Adrenal gland (tissue), 12 donors: ENCODE measurements around the gene ZNF658. TPM values are rescaled to one million over a fixed set of nuclear protein-coding genes. Genes with fewer than 3 reads are reported as not detected.
"Not testable (repeated sequence)": the region's sequence is repeated elsewhere in the genome, so short reads cannot be mapped to it uniquely, and the experiment has no call there.

Experiments
- DNase-seq, 7 donors: peaks; one replicate each; pipeline ENCODE4 v3.0.0-alpha.2; 2019 to 2020
- H3K27ac ChIP-seq, 5 donors: fragments of 200-600 bp; sonication (generic) in 4 of 5; 1 replicate in 3 of 5; 2 replicates in 2 of 5; pipeline versions ENCODE4 v1.5.1 to v1.8.0; 2016 to 2020; ENCODE audit warnings: mild to moderate bottlenecking in 1 of 5
- H3K27me3 ChIP-seq: fragments of 200-600 bp; 2 replicates; pipeline ENCODE4 v1.8.0; 2021
- H3K36me3 ChIP-seq, 2 donors: fragments of 200-600 bp; replicated peaks in 1 of 2; 1 replicate in 1 of 2; 2 replicates in 1 of 2; pipeline versions ENCODE4 v1.5.1 to v1.8.0; 2018 to 2022
- H3K4me1 ChIP-seq, 2 donors: fragments of 200-600 bp; replicated peaks in 1 of 2; 1 replicate in 1 of 2; 2 replicates in 1 of 2; pipeline versions ENCODE4 v1.5.1 to v1.8.0; 2018 to 2021
- H3K4me3 ChIP-seq, 4 donors: fragments of 200-600 bp; sonication (generic) in 3 of 4; one replicate each; pipeline ENCODE4 v1.5.1; 2016 to 2018
- H3K9me3 ChIP-seq, 3 donors: fragments of 200-600 bp; sonication (generic) in 1 of 3; replicated peaks in 1 of 3; 1 replicate in 2 of 3; 2 replicates in 1 of 3; pipeline versions ENCODE4 v1.5.1 to v1.8.0; 2016 to 2021
- WGBS, 4 donors: extraction: QIAGEN DNeasy Blood & Tissue Kit in 2 of 4; methylation state at CpG; one replicate each; pipeline versions ENCODE4 v1.1.5 to v1.1.7; 2013 to 2017; 5-methylcytosine and 5-hydroxymethylcytosine counted together
- intact Hi-C, 2 donors: fragments of 100-400 bp; cut with DNase I; formaldehyde crosslinking; loops; one replicate each; pipeline versions ENCODE4 v1.14.1 to v1.15.0; 2022 to 2023
- polyA plus RNA-seq, 3 donors: library from polyadenylated mRNA; stranded (reverse); fragments of 200-250 nt in 2 of 3; fragments of 350-450 nt in 1 of 3; fragmentation: Illumina TruSeq in 1 of 3; extraction: RNeasy Lipid Tissue Mini Kit (QIAGEN cat#74804) in 1 of 3; gene quantifications; one replicate each; pipeline ENCODE4 v1.2.3, GENCODE V29; 2013 to 2014
- small RNA-seq, 2 donors: library from RNA; depleted of rRNA; stranded (forward); fragments of <200 nt; gene quantifications; one replicate each; pipeline ENCODE3, GENCODE V24; 2016
- total RNA-seq, 9 donors: library from RNA; depleted of rRNA in 4 of 9; stranded (reverse); fragments of >200 nt in 4 of 9; fragments of 120-200 nt in 1 of 9; fragmentation: NEBNext Ultra II Directional in 1 of 9; extraction: Animal tissue kit (Norgen Biotek cat#: 25700) in 1 of 9; gene quantifications; one replicate each; pipeline versions ENCODE4 v1.1.0 to v1.2.4, GENCODE V29; 2013 to 2023
- donor health status: healthy with polysubstance abuse.
- donor health status: Bipolar disorder and iron deficiency.
- donor health status: DM: yes; HTN: yes; CAD: no.
- donor health status: DM: no; HTN: no; CAD: no.
- donor health status: DM: no; HTN: no; CAD: no.
- donor health status: DM: yes; HTN: yes; CAD: no.

ZNF658 gene
- total and polyA plus RNA-seq, 12 donors = 1.9 to 9.1 (median 5.5) TPM

DNA sequence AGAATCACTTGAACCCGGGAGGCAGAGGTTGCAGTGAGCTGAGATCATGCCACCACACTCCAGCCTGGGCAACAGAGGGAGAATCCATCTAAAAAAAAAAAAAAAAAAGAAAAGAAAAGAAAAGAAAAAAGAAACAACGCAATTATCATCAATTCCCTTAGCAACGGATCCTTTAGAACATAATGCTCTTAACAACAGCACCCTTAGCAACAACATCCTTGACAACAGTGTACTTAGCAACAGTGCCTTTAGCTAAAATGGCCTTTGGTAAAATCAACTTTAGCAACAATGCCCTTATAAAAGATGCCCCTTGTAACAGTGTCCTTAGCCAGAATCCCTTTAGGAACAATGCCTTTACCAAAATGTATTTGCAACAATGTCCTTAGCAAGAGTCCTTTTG lies 37.1 kb downstream of the ZNF658 start:
- H3K4me3 ChIP-seq, intact Hi-C loops, H3K27me3 ChIP-seq, H3K9me3 ChIP-seq, H3K27ac ChIP-seq, DNase-seq, H3K36me3 ChIP-seq, H3K4me1 ChIP-seq: not testable (repeated sequence)
- 73 to 96% (median 88%) methylated on average over 2 to 3 of the region's 3 CpGs; no CpG with 5 or more reads in 1 of the 4 donors for WGBS, 4 donors

DNA sequence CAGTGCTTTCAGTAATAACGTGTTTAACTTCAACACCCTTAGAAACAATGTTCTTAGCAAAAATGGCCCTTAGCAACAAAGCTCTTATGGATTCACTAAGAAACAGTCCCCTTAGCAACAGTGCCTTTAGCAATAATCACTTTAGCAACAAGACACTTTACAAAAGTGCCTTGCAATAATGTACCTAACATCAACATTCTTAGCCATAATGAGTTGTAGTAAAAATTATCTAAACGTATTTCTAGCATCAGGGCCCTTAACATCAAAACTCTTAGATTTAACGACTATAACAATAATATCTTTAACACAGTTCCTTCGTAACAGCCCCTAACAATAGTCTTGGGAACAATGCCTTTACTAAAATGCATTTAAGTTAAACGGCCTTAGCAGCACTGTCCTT lies 37.8 kb downstream of the ZNF658 start:
- 71 to 76% (median 73%) methylated on average over 4 to 5 of the region's 5 CpGs for WGBS, 4 donors

DNA sequence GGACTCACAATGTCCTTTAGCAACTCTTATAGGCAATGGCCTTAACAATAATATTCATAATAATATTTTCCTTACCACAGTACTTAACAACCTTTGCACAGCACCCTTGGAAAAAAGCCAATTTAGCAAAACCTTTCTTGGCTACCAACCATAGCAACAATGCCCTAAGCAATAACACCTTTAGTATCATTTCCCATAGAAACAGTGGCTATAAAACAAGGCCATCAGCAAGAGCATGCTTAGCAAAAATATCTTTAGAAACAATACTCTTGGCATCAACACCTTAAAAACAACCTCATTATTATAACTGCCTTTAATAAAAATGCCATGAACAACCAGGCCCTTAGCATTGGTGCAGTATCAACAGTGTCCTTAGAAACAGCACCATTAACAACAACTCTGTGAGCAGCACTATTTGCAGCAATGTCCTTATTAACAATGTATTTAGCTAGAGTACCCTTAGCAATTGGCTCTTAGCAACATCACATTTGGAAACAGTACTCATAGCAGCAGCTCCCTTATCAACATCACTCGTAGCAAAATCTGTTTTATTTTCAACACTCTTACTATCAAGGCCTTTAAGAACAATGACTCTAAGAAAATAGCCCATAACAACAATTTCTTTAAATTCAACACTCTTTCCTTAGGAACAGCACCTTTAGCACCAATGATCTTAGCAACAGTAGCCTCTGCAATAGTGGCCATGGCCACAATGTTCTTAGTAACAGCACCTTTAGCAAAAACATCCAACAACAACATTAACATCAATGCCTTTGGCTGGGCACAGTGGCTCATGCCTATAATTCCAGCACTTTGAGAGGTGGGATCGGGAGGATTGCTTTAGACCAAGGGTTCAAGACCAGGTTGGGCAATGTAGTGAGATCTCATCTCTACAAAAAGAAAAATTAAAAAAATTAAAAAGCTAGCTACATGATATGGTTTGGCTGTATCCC lies 39.6 kb downstream of the ZNF658 start:
- intact Hi-C loops, H3K4me3 ChIP-seq, H3K9me3 ChIP-seq, H3K27ac ChIP-seq, H3K4me1 ChIP-seq, H3K27me3 ChIP-seq, H3K36me3 ChIP-seq, DNase-seq: not testable (repeated sequence)
- WGBS, 4 donors = 57 to 73% (median 59%) methylated on average over 1 of the region's 2 CpGs

More for the DNA sequence above, 37.8 kb downstream of the ZNF658 start:
- intact Hi-C loops, H3K27me3 ChIP-seq, H3K9me3 ChIP-seq, H3K27ac ChIP-seq, H3K4me3 ChIP-seq, H3K36me3 ChIP-seq, H3K4me1 ChIP-seq, DNase-seq: not testable (repeated sequence)

DNA sequence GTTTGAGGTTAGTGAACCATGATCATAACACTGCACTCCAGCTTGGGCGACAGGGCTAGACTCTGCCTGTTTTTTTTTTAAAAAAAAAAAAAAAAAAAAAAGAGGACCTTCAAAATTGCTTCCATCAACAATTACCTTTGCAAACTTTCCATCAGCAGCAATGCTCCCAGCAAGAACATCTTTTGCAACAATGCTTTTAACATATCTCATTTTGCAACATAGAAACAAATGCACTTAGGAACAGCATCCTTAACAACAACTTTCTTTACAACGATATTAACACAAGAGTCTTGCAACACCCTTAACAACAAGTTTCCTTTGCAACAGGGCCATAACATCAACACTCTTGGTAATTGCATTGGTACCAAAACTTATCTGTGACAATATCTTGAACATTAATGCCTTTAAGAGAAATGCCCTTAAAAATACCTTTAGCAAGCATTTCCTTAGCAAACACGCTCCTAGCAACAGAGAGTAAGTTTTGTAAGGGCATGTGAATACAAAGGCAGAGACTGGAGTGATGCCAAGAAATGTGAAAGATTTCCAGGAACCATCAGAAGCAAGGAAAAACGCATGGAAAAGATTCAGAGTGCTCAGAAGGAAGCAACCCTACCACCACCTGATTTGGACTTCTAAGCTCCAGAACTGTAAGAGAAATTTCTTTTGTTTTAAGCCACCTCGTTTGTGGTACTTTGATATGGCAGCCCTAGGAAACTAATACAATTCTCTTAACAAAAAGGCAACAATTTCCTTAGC lies 42.1 kb downstream of the ZNF658 start:
- WGBS, 4 donors = 52 to 64% (median 57%) methylated on average over 4 to 5 of the region's 5 CpGs

DNA sequence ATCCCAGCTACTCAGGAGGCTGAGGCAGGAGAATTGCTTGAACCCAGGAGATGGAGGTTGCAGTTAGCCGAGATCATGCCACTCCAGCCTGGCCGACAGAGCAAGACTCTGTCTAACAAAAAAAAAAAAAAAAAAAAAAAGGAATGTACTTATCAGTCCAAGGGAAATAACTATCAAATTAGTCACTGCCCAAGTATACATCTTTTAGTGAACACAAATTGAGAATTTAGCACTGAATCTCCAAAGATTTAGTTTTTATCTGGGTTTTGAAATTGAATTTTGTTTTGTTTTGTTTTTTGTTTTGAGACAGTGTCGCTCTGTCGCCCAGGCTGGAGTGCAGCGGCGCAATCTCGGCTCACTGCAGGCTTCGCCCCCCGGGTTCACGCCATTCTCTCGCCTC lies 52.1 kb downstream of the ZNF658 start:
- H3K4me3 ChIP-seq, H3K9me3 ChIP-seq, H3K27me3 ChIP-seq, intact Hi-C loops, H3K4me1 ChIP-seq, H3K36me3 ChIP-seq, H3K27ac ChIP-seq, DNase-seq: not testable (repeated sequence)
- WGBS, 4 donors = 90 to 95% (median 93%) methylated on average over 9 to 11 of the region's 11 CpGs

More for the DNA sequence above, 42.1 kb downstream of the ZNF658 start:
- intact Hi-C loops, H3K27me3 ChIP-seq, H3K36me3 ChIP-seq, DNase-seq, H3K4me3 ChIP-seq, H3K9me3 ChIP-seq, H3K27ac ChIP-seq, H3K4me1 ChIP-seq: not testable (repeated sequence)

Small RNA genes within 50 kb of the gene (small RNA-seq; reads per million reads assigned to genes)
- gene AL353770.2 = 0 reads per million in 2 donors

Other genes starting within 250 kb of the ZNF658 start
- not detected for gene SPATA31A3, start 91.8 kb downstream of the ZNF658 start, total RNA-seq
- gene SPATA31A3, start 91.8 kb downstream of the ZNF658 start, polyA plus RNA-seq = not detected